ENCODE results near the gene CLCN6.

DNA sequence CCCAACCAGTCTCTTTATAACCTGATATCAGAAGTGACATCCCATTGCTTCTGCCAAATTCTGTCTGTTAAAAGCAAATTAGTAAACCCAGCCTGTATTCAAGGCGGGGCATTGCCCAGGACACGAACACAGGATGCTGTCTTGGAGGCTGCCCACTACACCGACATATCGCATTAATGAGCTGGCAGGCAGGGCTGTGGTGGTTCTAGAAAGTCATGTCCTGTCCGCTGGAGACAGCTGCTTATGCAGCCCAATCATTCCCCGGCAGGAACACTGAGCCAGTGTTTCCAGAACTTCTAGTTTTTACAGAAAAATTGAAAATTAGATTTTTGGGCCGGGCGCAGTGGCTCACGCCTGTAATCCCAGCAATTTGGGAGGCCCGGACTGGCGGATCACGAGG, 24.7 kb upstream of the CLCN6 start:
- TF ChIP-seq, protein P1, sequence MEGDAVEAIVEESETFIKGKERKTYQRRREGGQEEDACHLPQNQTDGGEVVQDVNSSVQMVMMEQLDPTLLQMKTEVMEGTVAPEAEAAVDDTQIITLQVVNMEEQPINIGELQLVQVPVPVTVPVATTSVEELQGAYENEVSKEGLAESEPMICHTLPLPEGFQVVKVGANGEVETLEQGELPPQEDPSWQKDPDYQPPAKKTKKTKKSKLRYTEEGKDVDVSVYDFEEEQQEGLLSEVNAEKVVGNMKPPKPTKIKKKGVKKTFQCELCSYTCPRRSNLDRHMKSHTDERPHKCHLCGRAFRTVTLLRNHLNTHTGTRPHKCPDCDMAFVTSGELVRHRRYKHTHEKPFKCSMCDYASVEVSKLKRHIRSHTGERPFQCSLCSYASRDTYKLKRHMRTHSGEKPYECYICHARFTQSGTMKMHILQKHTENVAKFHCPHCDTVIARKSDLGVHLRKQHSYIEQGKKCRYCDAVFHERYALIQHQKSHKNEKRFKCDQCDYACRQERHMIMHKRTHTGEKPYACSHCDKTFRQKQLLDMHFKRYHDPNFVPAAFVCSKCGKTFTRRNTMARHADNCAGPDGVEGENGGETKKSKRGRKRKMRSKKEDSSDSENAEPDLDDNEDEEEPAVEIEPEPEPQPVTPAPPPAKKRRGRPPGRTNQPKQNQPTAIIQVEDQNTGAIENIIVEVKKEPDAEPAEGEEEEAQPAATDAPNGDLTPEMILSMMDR (IDR thresholded peaks at IDR 0.05), result no peak
- TF ChIP-seq POLR2A (IDR thresholded peaks at IDR 0.05), result no peak

Data from right lobe of liver (tissue), 4 donors.